CD14-positive monocyte (primary cell): ENCODE measurements around the gene ATG101. TPM values are rescaled to one million over a fixed set of nuclear protein-coding genes. Genes with fewer than 3 reads are reported as not detected.
A peak's percentile ranks its signal among the peaks of the same experiment; 100 is the strongest.

ENCODE experiments used
- DNase-seq, 3 donors: peaks; one replicate each; pipeline ENCODE4 v3.0.0-alpha.2; 2011 to 2022
- H2AFZ ChIP-seq: 2 replicates; pipeline ENCODE4 v1.6.0; 2012; ENCODE audit warnings: mild to moderate bottlenecking, low read depth, low read length, inconsistent platforms; ENCODE audit not compliant: insufficient read depth, poor library complexity, severe bottlenecking
- H3K27ac ChIP-seq, 2 donors: 1 replicate in 1 of 2; 2 replicates in 1 of 2; pipeline ENCODE4 v1.5.1; 2012 to 2013; ENCODE audit warnings: low read length in 2 of 2, control low read depth in 1 of 2, inconsistent platforms in 1 of 2, low read depth in 1 of 2, mild to moderate bottlenecking in 1 of 2
- H3K27me3 ChIP-seq, 2 donors: one replicate each; pipeline versions ENCODE4 v1.6.0 to v1.6.1; 2011 to 2013; ENCODE audit warnings: low read length in 2 of 2; ENCODE audit not compliant: control insufficient read depth in 2 of 2, insufficient read depth in 2 of 2
- H3K36me3 ChIP-seq, 2 donors: replicated peaks in 1 of 2; 1 replicate in 1 of 2; 2 replicates in 1 of 2; pipeline versions ENCODE4 v1.5.1 to v1.6.1; 2012 to 2013; ENCODE audit warnings: low read length in 2 of 2, control low read depth in 1 of 2, inconsistent platforms in 1 of 2, mild to moderate bottlenecking in 1 of 2; ENCODE audit not compliant: insufficient read depth in 2 of 2, control insufficient read depth in 1 of 2
- H3K4me1 ChIP-seq, 2 donors: 1 replicate in 1 of 2; 2 replicates in 1 of 2; pipeline versions ENCODE4 v1.5.1 to v1.6.1; 2012 to 2013; ENCODE audit warnings: low read length in 2 of 2, control low read depth in 1 of 2, inconsistent platforms in 1 of 2, mild to moderate bottlenecking in 1 of 2, moderate library complexity in 1 of 2; ENCODE audit not compliant: insufficient read depth in 2 of 2, control insufficient read depth in 1 of 2
- H3K4me2 ChIP-seq: replicated peaks from 2 replicates; pipeline ENCODE3; 2012; ENCODE audit warnings: low read length, moderate library complexity, mild to moderate bottlenecking; ENCODE audit not compliant: poor library complexity, severe bottlenecking; ENCODE audit errors: extremely low read depth
- H3K4me3 ChIP-seq, 3 experiments: fragments of 200-600 bp in 1 of 3; sonication (generic) in 1 of 3; replicated peaks in 1 of 3; 1 replicate in 2 of 3; 2 replicates in 1 of 3; pipeline ENCODE4 v1.5.1; 2011 to 2013; ENCODE audit warnings: low read length in 3 of 3, mild to moderate bottlenecking in 3 of 3, control low read depth in 2 of 3, low read depth in 2 of 3, inconsistent platforms in 1 of 3, moderate library complexity in 1 of 3
- H3K79me2 ChIP-seq: 2 replicates; pipeline ENCODE4 v1.6.0; 2012; ENCODE audit warnings: mild to moderate bottlenecking, control low read depth, inconsistent platforms, low read length, moderate library complexity; ENCODE audit not compliant: insufficient read depth
- H3K9ac ChIP-seq: 2 replicates; pipeline ENCODE4 v1.6.0; 2017; ENCODE audit warnings: low read length, mild to moderate bottlenecking; ENCODE audit not compliant: insufficient read depth, poor library complexity, severe bottlenecking
- H3K9me3 ChIP-seq, 2 donors: replicated peaks in 1 of 2; 1 replicate in 1 of 2; 2 replicates in 1 of 2; pipeline versions ENCODE4 v1.5.1 to v1.6.1; 2012 to 2013; ENCODE audit warnings: low read length in 2 of 2, control low read depth in 1 of 2; ENCODE audit not compliant: control insufficient read depth in 1 of 2, insufficient read depth in 1 of 2
- H4K20me1 ChIP-seq: 2 replicates; pipeline ENCODE4 v1.6.0; 2012; ENCODE audit warnings: mild to moderate bottlenecking, low read length, control low read depth, moderate library complexity; ENCODE audit not compliant: insufficient read depth
- H3K27ac Mint-ChIP-seq, 7 donors: one replicate each; pipeline ENCODE4 v1.8.0; 2020; ENCODE audit warnings: mild to moderate bottlenecking in 7 of 7, mixed read lengths in 7 of 7, moderate library complexity in 6 of 7, inconsistent platforms in 2 of 7
- H3K27me3 Mint-ChIP-seq, 3 donors: one replicate each; pipeline ENCODE4 v1.8.0; 2021 to 2022; ENCODE audit warnings: low read depth in 3 of 3, mild to moderate bottlenecking in 3 of 3, mixed read lengths in 3 of 3, moderate library complexity in 3 of 3, inconsistent platforms in 1 of 3
- H3K36me3 Mint-ChIP-seq, 2 donors: one replicate each; pipeline ENCODE4 v1.8.0; 2020; ENCODE audit warnings: mixed read lengths in 2 of 2, inconsistent platforms in 1 of 2, mild to moderate bottlenecking in 1 of 2
- H3K4me1 Mint-ChIP-seq: one replicate; pipeline ENCODE4 v1.8.0; 2020; ENCODE audit warnings: mild to moderate bottlenecking, mixed read lengths
- H3K4me3 Mint-ChIP-seq, 2 donors: one replicate each; pipeline ENCODE4 v1.8.0; 2020; ENCODE audit warnings: mild to moderate bottlenecking in 2 of 2, mixed read lengths in 2 of 2, moderate library complexity in 1 of 2
- H3K9me3 Mint-ChIP-seq, 7 donors: one replicate each; pipeline ENCODE4 v1.8.0; 2020 to 2022; ENCODE audit warnings: mixed read lengths in 7 of 7, mild to moderate bottlenecking in 6 of 7, moderate library complexity in 6 of 7, inconsistent platforms in 2 of 7
- CTCF ChIP-seq: fragments of 200-600 bp; IDR thresholded peaks from one replicate; pipeline ENCODE4 v1.8.0; 2022; ENCODE audit warnings: antibody characterized with exemption, mild to moderate bottlenecking
- WGBS: methylation state at CpG from one replicate; pipeline ENCODE4 v1.1.5; 2013; ENCODE audit warnings: missing lambda C conversion rate; ENCODE audit not compliant: insufficient coverage; 5-methylcytosine and 5-hydroxymethylcytosine counted together
- intact Hi-C, 2 donors: fragments of 100-400 bp; cut with micrococcal nuclease; formaldehyde crosslinking; loops; one replicate each; pipeline versions ENCODE4 v1.15.0 to v1.15.1; 2023
- polyA plus RNA-seq, 3 donors: library from polyadenylated mRNA; depleted of rRNA in 1 of 3; unstranded in 2 of 3; stranded (reverse) in 1 of 3; fragments of 300-500 nt in 2 of 3; fragments of >200 nt in 1 of 3; fragmentation: Illumina TruSeq in 2 of 3; gene quantifications; 1 replicate in 2 of 3; 2 replicates in 1 of 3; pipeline ENCODE4 v1.2.3, GENCODE V29; 2012 to 2021

Gene ATG101
- polyA plus RNA-seq, 3 donors, result 20.5 to 120 (median 26.4) TPM

GRCh38 chr12:52032446-52032803 lies 37.4 kb upstream of the ATG101 start:
- Mint-ChIP-seq H3K36me3 (peaks cover 0 to 11% of the 10 kb centered on the region in 2 donors), H3K27ac (peak overlapping the region; percentile 74 to 95 (median 83)), H3K4me1 (peaks cover 37% of the 10 kb centered on the region), H3K4me3 (peak overlapping the region; percentile 66 to 67), H3K9me3 (peaks cover 0 to 3% (median 0%) of the 10 kb centered on the region in 7 donors), H3K27me3 (peaks cover 18 to 32% (median 19%) of the 10 kb centered on the region in 3 donors)
- peaks cover 8 to 23% of the 10 kb centered on the region in 2 donors for H3K27me3 ChIP-seq
- H3K9me3 ChIP-seq, result no peaks in the 10 kb centered on the region
- DNase-seq, result no peak
- no peaks in the 10 kb centered on the region for H3K36me3 ChIP-seq
- peak overlapping the region in 1 of 3 experiments; percentile 66 for H3K4me3 ChIP-seq
- 6% methylated on average over 3 of the region's 5 CpGs for WGBS
- H2AFZ ChIP-seq, result no peak overlapping the region
- H3K4me1 ChIP-seq, result peaks cover 28 to 38% of the 10 kb centered on the region in 2 donors
- H3K4me2 ChIP-seq, result peak overlapping the region; percentile 69
- H3K27ac ChIP-seq, result no peak overlapping the region
- H3K79me2 ChIP-seq, result no peaks in the 10 kb centered on the region
- TF ChIP-seq CTCF, result no peak
- H4K20me1 ChIP-seq, result no peaks in the 10 kb centered on the region
- intact Hi-C loops, result loop anchor here in 1 of 2 donors (2.0 kb wide), 1 partner anchor 18 kb away; the partner anchor contains the start of gene NR4A1
- no peak overlapping the region for H3K9ac ChIP-seq

DNA sequence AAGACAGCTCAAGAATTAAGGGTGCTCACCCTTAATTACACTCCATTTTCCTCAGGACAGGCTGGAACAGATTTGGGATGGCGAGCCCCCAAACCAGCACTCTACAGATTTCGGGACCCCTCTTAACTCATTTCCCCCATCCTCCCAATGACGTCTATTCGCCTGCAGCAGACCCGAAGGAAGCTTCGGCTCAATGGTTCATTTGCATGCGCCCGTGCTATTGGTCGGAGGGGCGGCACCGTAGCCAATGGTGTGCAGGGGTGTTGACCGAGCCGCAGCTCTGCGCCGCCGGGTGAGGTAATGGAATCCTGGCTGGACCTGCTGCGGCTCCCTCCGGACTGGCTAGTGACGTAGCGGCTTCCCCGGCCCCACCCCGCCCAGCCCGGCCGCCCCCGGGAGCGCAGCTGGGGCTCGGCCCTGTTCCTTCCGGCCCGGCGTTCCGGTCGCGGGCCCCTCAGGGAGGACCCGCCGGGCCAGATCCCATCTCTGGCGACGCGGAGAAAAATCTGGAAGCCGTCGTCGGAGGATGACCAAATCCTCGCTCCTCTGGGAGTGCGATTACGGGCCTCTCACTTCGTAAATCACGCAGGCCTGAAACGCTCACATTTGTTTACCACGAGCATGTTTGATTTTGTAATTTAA lies 36.9 kb upstream of the ATG101 start:
- peak overlapping the region; percentile 70 to 80 for H3K4me3 Mint-ChIP-seq
- DNase-seq, result peak; percentile 92 to 97 (median 97)
- intact Hi-C loops, result loop anchor here in 1 of 2 donors (2.0 kb wide), 1 partner anchor 18 kb away; the partner anchor contains the start of gene NR4A1
- Histone ChIP-seq H3K36me3 (no peaks in the 10 kb centered on the region), H3K9me3 (no peaks in the 10 kb centered on the region), H3K79me2 (no peaks in the 10 kb centered on the region), H3K27ac (peak overlapping the region; percentile 47 to 84), H3K9ac (peak overlapping the region; percentile 64), H3K4me3 (peak overlapping the region; percentile 15 to 66 (median 31)), H3K4me2 (peak overlapping the region; percentile 69), H2AFZ (no peak overlapping the region), H4K20me1 (no peaks in the 10 kb centered on the region), H3K27me3 (peaks cover 8 to 28% of the 10 kb centered on the region in 2 donors), H3K4me1 (peaks cover 31 to 40% of the 10 kb centered on the region in 2 donors)
- H3K27me3 Mint-ChIP-seq, result peaks cover 21 to 36% (median 22%) of the 10 kb centered on the region in 3 donors
- peaks cover 0 to 3% (median 0%) of the 10 kb centered on the region in 7 donors for H3K9me3 Mint-ChIP-seq
- under 1% methylated on average over 41 of the region's 48 CpGs for WGBS
- peak overlapping the region; percentile 87 to 96 (median 95) for H3K27ac Mint-ChIP-seq
- peaks cover 2 to 13% of the 10 kb centered on the region in 2 donors for H3K36me3 Mint-ChIP-seq
- no peak for TF ChIP-seq CTCF
- H3K4me1 Mint-ChIP-seq, result peaks cover 38% of the 10 kb centered on the region
